NCI-H748 (cell line): ENCODE results near the gene RSPH3.
"Not testable (repeated sequence)": the region's sequence is repeated elsewhere in the genome, so short reads cannot be mapped to it uniquely, and the experiment has no call there.

Experiments
- DNase-seq: peaks from one replicate; lab custom pipeline; 2025; ENCODE audit not compliant: unreplicated experiment; lab: John Stamatoyannopoulos, UW

The RSPH3 gene

DNA sequence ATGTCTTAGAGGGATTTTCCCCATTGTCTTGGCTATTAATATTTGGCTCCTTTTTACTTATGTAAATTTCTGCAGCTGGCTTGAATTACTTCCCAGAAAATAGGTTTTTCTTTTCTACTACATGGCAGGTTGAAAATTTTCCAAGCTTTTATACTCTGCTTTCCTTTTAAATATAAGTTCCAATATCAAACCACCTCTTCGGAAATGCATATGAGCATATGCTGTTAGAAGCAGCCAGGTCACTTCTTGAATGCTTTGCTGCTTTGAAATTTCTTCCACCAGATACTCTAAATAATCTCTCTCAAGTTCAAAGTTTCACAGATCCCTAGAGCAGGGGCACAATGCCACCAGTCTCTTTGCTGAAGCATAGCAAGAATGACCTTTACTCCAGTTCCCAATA, 25.2 kb upstream of the RSPH3 start:
- DNase-seq, result not testable (repeated sequence)

DNA sequence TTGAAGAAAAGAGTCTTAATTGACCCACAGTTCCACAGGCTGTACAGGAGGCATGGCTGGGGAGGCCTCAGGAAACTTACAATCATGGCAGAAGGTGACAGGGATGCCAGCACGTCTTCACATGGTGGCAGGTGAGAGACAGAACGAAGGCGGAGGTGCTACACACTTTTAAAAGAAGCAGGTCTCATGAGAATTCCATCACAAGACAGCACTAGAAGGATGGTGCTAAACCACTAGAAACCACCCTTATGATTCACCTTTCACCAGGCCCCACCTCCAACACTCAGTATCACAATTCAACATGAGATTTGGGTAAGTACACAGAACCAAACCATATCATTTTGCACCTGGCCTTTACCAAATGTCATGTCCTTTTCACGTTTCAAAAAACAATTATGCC, 23.9 kb upstream of the RSPH3 start:
- no peak for DNase-seq

GRCh38 chr6:159020011-159020410, 20.0 kb upstream of the RSPH3 start:
- DNase-seq, result no peak

GRCh38 chr6:159017757-159018559, 18.0 kb upstream of the RSPH3 start:
- no peak for DNase-seq

DNA sequence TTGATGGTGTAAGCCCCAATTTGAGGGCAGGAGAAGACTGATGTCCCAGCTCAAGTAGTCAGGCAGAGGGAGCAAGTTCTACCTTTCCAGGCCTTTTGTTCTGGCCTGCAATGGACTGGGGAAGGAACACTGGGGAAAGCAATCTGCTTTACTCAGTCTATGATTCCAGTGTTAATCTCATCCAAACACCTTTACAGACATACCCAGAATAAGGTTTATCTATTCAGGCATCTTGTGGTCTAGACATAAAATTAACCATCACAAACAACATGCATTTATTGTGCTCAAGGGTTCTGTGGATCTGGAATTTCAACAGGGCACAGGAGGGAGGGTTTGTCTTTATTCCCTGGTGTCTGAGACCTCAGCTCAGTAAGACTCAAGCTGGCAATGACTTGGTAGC, 14.4 kb upstream of the RSPH3 start:
- DNase-seq, result no peak

DNA sequence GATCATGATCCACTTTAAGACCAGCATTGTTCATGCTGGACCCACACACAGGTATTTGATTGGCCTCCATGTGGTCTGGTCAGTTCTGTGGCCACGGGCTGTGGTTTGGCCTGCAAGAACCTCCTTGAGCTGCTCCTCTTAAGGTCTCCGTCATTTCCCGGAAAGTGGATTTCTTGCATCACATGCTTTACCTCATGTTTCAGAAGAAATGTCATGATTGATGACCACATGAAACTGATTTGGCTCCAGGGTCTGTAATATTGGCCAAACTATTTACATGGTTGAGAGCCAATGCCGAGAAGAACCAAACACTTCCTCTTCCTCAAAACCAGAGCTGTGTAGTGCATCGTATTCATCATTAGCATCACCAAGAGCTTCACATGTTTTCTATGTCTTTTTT, 13.2 kb upstream of the RSPH3 start:
- DNase-seq, result no peak

GRCh38 chr6:159012201-159012600, 12.2 kb upstream of the RSPH3 start:
- no peak for DNase-seq

DNA sequence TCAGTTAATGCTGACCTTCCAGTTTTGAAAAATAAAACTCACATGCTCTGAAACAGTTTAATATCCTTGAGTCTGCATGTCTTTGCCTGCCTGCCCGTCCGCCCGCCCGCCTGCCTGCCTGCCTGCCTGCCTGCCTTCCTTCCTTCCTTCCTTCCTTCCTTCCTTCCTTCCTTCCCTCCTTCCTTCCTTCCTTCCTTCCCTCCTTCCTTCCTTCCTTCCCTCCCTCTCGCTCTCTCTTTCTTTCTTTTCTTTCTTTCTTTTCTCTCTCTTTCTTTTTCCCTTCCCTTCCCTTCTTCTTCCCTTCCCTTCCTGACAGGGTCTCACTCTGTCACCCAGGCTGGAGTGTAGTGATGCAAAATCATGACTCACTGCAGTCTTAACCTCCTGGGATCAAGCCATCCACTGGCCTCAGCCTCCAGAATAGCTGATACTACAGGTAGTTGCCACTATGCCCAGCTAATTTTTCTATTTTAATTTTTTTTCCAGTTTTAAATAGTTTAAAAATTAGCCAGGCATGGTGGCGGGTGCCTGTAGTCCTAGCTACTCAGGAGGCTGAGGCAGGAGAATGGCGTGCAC, 10.1 kb upstream of the RSPH3 start:
- not testable (repeated sequence) for DNase-seq

DNA sequence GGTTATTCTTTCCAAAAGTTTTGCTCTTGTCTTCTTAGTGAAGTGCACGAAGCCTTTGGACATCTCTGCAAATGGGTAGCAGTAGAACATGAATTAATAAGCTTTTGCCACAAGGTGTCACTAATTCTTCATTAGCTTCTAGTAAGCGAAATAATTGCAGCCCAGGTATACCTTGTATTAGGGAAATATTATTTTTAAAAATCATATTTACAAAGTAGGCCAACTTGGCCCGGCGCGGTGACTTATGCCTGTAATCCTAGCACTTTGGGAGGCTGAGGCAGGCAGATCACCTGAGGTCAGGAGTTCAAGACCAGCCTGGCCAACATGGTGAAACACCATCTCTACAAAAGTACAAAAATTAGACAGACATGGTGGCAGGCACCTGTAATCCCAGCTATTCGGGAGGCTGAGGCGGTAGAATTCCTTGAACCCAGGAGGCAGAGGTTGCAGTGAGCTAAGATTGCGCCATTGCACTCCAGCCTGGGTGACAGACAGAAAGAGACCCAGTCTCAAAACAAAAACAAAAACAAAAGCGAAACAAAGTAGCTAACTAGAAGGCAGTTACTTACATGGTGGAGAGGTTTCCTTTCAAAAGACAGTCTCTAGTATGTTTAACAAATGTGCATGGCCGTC, 8.8 kb upstream of the RSPH3 start:
- DNase-seq, result peak; percentile 48

- DNase-seq, result no peak
Measured at GRCh38 chr6:159007510-159007909, 7.5 kb upstream of the RSPH3 start.

- no peak for DNase-seq
Measured at GRCh38 chr6:159005436-159005835, 5.4 kb upstream of the RSPH3 start.

DNA sequence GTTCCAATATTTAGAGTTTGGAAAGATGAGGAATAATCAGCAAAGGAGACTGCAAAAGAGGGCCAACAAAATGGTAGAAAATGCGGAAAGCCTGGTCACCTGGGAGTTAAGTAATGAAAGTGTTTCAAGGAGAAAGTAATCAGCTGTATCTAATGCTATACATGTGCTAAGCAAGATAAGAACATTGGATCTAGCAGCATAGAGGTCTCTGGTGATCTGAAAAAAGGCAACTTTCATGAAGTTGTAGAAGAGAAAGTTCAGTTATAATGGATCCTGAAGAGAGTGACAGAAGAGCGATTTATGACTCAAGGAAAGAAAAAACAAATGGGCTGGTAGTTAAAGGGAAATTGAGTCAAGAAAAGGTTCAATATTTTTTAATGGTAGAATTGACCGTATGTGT, 4.6 kb upstream of the RSPH3 start:
- DNase-seq, result no peak

DNA sequence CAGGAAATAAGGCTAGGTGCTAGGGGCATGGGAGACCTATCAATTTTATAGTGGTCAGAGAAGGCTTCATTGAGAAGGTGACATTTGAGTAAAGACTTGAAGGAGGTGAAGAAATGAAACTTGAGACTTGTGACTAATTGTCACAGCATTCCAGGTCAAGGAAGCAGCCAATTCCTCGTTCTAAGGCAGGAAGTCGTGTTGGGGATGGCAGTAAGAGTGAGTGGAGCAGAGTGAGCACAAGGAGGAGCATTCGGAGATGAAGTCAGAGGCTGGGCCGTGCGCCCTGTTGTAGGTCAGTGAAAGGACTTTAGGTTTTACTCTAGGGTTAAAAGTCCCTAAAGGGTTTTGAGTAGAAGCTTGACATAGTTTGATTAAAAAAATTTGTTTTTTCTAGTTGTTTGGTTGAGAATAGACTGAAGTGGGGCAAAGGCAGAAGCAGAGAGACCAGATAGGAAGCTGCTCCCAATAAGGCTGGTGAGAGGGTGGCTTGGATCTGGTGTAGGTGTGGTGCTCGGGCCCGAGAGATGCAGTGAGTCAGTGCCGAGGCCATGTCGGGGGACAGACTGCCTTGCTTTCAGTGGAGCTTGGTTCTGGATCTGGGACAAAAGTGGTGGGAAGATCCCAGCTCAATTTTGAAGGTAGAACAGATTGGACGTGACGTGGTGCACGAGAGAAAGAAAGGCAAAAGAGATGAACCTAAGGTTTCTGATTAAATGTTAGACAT, 2.6 kb upstream of the RSPH3 start:
- no peak for DNase-seq

- no peak for DNase-seq
Measured at GRCh38 chr6:158999154-158999665, 792 bp downstream of the RSPH3 start.

- no peak for DNase-seq
Measured at GRCh38 chr6:158996856-158997255, 3.1 kb downstream of the RSPH3 start.

DNA sequence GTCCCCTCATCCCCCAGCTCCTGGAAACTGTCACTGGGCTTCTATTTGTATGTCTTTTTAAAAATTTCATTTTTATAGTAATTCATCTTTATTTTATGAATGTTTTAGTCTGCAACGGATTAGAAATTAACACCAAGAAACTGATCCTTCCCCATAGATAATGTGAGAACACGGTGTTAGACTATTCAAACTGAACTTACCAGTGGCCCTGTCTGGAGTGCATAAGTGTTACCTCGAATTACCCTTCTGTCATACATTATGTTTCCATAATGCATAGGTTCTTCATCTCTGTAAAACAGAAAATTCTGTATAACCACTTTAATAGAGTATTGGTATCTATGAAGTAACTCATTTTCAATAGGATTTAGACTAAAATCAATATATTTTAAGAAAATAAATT, 6.4 kb downstream of the RSPH3 start:
- DNase-seq, result no peak

DNA sequence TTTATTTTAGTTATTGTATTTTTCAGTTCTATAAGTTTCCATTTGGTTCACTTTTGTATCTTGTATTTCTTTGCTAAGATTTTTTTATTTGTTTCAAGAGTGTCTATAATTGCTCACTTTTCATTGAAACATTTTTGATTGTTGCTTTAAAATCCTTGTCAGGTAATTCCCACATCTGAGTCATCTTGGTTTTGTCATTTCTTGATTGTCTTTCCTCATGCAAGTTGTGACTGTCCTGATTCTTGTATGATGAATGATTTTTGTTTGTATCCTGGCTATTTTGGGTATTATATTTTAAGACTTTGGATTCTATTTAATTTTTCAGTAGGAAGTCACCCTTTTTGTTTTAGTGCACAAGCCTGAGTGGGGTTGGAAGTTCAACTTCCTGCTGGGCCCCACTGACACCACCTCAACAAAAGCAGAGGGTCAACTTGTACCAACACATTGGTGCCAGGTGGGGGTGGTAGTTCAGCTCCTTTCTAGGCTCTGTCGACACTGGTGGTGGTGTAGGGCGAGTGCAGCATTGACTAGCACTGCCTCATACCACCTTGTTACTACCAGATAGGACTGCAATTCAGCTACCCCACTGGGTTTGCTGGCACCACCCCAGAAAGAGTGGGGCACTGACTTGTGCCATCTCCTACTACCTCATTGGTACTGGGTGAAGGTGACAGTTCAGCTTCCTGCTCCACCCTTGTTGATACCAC, 8.8 kb downstream of the RSPH3 start:
- no peak for DNase-seq

DNA sequence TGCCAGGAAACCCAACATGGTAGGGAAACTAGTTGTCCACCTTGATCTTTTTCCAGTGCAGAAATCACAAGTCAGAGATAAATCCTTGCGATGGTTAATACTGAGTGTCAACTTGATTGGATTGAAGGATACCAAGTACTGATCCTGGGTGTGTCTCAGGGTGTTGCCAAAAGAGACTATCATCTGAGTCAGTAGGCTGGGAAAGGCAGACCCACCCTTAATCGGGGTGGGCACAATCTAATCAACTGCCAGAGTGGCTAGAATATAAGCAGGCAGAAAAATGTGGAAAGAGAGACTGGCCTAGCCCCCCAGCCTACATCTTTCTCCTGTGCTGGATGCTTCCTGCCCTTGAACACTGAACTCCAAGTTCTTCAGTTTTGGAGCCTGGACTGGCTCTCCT, 10.3 kb downstream of the RSPH3 start:
- DNase-seq, result not testable (repeated sequence)

- DNase-seq, result no peak
Measured at GRCh38 chr6:158988477-158988876, 11.5 kb downstream of the RSPH3 start.

DNA sequence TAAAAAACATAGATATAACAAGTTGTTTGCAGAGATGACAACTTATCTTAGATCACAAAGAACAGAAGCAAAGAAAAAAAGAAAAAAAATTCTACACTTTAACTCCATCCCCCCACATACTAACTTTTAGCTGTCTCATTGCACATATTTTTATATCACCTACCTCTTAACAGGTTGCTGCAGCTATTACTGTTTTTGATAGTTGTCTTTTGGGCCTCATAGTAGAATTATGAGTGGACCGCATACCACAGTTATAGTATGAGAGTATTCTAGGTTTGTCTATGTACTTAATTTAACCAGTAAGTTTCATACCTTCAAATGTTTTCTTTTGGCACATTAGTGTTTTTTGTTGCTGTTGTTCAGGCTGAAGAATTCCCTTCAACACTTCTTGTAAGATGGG, 12.3 kb downstream of the RSPH3 start:
- DNase-seq, result no peak

- DNase-seq, result no peak
Measured at GRCh38 chr6:158978757-158979156, 21.2 kb downstream of the RSPH3 start.
